SU-DHL-6 (cell line): Measurements from ENCODE around the gene TMEM168.

ENCODE experiments used
- EZH2phosphoT487 ChIP-seq: fragments of 200-600 bp; sonication (generic), shearing (Covaris generic); conservative IDR thresholded peaks from 2 replicates; pipeline ENCODE4 v1.6.1; 2018; ENCODE audit warnings: mild to moderate bottlenecking, antibody characterized with exemption, low read length, moderate library complexity, mixed read lengths
- TF ChIP-seq, protein P1 (sequence below): fragments of 200-600 bp; sonication (generic); IDR thresholded peaks from one replicate; pipeline ENCODE4 v1.5.1; 2017; ENCODE audit warnings: antibody characterized with exemption, mild to moderate bottlenecking, low read length, moderate library complexity; ENCODE audit not compliant: insufficient read depth, poor library complexity, severe bottlenecking

DNA sequence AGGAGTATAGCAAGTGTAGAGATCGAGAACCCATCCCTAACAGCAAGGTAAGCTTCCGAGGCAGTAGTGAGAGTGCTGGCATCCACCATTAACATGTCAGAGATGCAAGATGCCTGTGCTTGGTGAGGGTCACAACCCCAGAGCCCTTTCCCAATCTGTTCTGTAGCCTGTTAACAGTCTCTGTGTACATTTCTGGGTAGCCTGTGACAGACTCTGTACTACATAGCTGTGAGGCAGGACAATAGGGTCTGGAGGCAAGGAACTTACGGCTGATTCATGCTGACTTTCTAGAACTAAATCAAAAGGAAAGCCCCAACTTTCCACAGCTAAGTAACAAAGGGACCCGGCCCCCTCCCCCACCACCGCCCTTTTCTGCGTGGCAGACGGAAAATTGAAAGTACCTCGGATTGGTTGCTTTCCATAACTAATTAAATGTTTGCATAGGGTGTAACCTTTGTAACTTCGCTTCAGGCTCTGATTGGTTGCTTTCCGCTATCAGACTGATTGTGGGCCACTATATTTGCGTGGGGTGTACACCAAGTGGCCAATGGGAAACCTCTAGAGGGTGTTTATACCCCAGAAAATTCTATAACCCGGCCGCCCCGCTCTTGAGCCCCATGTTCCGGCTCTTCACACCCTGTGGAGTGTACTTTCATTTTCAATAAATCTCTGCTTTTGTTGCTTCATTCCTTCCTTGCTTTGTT lies 1.4 kb upstream of the TMEM168 start:
- TF ChIP-seq, protein P1, sequence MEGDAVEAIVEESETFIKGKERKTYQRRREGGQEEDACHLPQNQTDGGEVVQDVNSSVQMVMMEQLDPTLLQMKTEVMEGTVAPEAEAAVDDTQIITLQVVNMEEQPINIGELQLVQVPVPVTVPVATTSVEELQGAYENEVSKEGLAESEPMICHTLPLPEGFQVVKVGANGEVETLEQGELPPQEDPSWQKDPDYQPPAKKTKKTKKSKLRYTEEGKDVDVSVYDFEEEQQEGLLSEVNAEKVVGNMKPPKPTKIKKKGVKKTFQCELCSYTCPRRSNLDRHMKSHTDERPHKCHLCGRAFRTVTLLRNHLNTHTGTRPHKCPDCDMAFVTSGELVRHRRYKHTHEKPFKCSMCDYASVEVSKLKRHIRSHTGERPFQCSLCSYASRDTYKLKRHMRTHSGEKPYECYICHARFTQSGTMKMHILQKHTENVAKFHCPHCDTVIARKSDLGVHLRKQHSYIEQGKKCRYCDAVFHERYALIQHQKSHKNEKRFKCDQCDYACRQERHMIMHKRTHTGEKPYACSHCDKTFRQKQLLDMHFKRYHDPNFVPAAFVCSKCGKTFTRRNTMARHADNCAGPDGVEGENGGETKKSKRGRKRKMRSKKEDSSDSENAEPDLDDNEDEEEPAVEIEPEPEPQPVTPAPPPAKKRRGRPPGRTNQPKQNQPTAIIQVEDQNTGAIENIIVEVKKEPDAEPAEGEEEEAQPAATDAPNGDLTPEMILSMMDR, result no peak
- TF ChIP-seq EZH2phosphoT487, result no peak
